Measurements from ENCODE around the gene TBR1.

The TBR1 gene

DNA sequence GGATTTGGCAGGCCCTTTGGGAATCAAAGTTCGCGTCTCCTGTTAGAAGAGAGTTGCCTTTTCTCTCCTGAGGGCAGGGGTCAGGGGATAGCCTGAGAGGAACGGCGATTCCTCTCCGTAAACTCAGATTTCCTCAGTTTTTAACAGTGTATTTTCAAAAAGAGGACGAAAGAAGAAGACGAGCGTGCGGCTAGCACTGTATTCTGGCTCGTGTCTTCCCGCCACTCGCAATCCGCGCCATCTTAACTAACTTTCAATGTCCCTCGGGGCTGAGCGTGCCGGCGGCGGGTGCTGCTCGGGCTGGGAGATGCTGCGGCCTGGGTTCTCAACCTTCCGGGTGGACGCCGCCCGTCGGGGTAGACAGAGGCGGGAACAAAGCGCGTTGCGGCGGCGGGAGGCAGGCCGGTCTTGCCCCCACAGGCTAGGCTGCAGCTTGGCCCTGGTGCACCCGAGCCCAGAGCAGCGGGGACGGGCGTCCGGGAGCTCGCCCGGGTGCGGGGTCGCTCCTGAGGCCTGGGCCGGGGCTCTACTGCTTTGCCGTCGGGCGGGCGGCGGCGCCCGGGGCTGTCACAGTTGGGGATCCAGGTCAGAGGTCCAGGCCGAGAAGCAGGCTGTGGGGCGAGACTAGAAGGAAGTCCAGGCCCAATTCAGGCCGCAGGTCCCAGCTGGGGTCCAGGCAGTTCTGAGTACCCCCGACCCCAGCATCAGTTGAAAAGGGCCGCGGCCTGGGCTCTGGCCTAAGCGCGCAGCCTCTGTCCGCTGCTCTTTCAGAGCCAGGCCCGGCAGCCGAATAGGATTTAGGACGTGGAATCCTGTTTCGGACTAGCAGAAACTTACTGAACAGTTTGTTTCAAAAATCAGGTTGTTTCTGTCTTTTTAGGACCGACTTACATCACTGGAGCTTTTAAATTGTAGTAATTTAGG, 11.8 kb downstream of the TBR1 start:
- DNase-seq (ENCODE audit: low spot score): no peak

- no peak for DNase-seq (ENCODE audit: low spot score)
Measured at GRCh38 chr2:161430386-161430785, 14.3 kb downstream of the TBR1 start.

DNA sequence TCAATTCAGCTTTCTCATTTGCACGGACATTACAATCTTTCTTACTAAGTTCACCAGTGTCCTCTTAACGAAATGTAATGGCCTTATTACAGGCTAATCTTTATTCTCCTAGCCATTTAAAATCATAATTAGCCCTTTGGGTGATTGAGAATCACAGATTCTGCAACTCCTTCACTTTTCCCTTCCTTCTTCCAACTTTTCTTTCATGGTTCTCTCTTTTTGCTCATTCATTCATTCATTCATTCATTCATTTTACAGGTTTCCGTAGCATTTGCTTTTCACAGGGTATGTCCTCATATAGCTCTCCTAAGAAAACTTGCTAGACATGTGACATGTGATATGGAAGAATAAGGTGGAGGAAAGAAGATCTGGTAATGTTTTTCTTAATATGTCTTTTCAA, 16.0 kb downstream of the TBR1 start:
- DNase-seq (ENCODE audit: low spot score): no peak

DNA sequence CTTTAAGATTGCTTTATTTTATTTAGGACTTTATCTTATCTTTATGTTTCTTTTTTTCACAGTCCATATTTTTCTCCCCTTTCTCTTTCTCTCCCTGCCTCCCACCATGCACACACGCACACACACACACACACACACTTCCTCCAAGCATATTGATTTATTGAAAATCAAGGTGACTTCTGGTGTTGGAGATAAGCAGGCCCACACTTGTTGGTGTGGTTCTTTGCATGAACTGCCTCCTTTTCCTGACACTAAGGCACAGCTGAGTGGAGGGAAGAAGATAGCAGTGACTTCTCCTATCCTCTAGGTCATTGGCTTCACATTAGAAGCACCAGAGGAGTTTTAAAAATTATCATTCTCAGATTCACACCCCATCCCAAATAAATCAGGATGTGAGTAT, 18.0 kb downstream of the TBR1 start:
- no peak for DNase-seq (ENCODE audit: low spot score)

- DNase-seq (ENCODE audit: low spot score): no peak
Measured at GRCh38 chr2:161436411-161436810, 20.3 kb downstream of the TBR1 start.

DNA sequence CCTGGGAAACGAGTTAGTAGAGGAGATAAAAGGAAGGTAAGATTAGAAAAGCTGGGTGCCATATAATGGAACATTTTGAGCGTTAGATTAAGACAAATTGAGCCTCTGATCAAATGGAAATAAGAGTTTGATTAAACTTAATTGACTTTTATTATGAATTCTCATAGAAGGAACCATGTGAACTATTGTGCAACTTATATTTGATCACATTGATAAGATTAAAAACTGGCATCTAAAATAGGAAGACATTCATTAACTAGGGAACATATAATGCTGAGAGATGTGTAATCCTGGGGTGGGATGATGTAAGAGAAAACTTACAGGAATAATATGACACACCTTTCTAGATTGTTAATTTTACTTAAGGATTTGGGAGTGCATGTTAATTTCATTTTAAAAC, 22.5 kb downstream of the TBR1 start:
- no peak for DNase-seq (ENCODE audit: low spot score)

- no peak for DNase-seq (ENCODE audit: low spot score)
Measured at GRCh38 chr2:161445097-161445496, 29.0 kb downstream of the TBR1 start.

DNA sequence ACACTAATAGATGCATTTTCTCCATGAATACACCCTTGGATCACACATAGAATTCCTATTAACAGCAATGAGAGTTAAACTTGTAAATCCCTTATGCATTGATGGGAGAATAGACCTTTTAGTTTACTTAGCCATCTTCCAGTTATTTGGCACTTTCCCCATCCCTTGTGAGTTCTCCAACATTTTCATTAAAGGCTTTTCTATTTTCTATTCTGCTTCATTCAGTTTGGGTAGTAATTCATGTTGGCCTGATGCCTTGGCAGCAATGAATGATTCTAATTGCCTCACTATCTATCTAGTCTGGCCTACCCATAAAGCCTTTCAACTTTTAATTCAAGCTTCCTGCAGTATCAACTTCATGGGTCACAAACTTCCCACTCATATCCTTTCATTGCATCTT, 32.3 kb downstream of the TBR1 start:
- no peak for DNase-seq (ENCODE audit: low spot score)

DNA sequence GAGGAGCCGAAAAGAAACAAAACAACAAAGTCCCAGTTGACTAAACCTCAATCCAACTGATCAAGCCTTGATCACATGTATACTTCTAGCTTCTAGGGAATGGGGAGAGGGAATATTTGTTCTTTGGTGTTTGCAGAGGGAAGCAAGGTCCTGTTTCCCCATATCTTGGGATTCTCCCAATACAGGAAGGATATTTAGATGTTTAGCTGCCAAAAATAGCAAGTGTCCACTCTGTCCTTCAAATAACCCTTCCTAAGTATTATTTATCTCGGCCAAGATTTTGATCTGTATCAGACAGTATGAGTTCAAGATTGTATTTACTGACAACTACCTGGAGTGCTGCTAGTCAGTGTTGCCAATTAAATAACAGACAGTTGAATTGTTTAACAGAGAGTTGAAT, 55.5 kb downstream of the TBR1 start:
- DNase-seq (ENCODE audit: low spot score): no peak

DNA sequence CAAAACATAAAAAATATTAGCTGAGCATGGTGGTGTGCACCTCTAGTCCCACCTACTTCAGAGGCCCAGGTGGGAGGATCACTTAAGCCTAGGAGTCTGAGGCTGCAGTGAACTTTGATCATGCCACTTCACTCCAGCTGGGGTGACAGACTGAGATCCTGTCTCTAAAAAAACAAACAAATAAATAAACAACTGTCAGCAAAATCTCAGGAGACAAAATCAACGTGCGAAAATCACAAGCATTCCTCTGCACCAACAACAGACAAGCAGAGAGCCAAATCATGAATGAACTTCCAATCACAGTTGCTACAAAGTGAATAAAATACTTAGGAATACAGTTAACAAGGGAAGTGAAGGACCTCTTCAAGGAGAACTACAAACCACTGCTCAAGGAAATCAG, 58.8 kb downstream of the TBR1 start:
- no peak for DNase-seq (ENCODE audit: low spot score)
